HG03135 (cell line): ENCODE results near the gene UNG.
"Not testable (repeated sequence)": the region's sequence is repeated elsewhere in the genome, so short reads cannot be mapped to it uniquely, and the experiment has no call there.

ENCODE experiments used
- ATAC-seq: cut with Tn5 transposase; IDR thresholded peaks from one replicate; pipeline ENCODE4 v1.9.1; 2021; ENCODE audit warnings: mild to moderate bottlenecking, moderate library complexity; ENCODE audit not compliant: unreplicated experiment

The UNG gene

DNA sequence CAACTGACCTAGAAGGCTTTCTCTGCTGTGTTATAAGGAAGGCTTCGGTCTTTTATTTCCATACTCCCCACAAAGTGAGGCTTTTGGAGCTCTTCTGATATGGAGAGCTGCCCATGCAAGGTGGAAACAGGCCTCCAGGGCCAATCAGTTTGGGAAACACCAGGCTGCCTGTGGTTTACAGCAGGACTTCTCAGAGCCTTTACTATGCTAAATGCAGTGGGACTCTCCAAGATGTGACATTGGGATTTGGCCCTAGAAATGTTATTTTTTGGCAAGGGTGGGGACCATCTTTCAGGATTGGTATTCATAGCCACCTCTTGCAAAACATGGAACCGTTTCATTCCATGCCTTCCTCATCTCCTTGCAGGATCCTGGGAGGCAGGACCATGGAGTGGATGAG, 22.7 kb downstream of the UNG start:
- no peak for ATAC-seq

- ATAC-seq, result no peak
These were observed 23.2 kb downstream of the UNG start for GRCh38 chr12:109120557-109120956.

- no peak for ATAC-seq
These were observed 24.0 kb downstream of the UNG start for GRCh38 chr12:109121346-109121880.

GRCh38 chr12:109124878-109125648, 27.7 kb downstream of the UNG start:
- no peak for ATAC-seq

GRCh38 chr12:109125791-109126190, 28.4 kb downstream of the UNG start:
- ATAC-seq, result no peak

- no peak for ATAC-seq
These were observed 29.4 kb downstream of the UNG start for GRCh38 chr12:109126784-109127183.

- no peak for ATAC-seq
These were observed 30.3 kb downstream of the UNG start for GRCh38 chr12:109127533-109128242.

DNA sequence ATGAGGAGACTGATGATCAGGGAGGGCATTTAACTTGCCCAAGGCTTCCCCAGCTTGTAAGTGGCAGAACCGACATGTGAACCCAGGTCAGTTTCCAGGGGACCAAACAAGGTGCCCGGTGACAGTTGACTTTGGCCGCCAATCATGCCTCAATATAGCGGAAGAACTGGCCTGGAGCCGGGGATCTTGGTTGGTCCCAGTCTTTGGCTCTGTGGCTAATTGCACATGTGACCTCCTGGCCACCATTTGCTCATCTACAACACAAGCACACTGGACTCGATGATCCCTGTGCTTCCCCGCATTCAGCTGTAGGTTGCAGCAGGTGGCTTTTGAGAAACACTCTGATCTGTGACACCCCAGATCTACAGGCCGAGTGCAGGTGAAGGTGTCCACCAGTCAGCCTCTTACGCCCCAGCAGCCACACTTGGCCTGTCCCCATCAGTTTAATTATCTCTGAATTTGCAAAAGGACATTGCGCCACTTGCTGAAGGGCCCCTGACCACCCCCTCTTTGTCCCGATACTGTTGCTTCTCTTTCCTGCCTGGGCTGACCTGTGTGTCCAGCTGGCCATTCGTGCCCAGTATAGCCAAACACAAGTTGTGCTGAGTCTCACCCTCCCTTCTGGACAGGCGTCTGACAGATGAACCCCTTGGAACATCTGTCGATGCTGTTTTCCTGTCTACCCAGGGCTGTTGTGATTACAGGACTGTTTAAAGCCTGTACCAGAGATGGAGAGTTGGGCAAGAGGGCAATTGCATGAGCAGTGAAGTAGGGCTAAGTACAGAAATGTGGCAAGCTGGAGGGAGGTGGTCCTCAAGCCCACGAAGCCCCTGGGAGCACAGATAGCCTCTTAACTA, 33.1 kb downstream of the UNG start:
- no peak for ATAC-seq

DNA sequence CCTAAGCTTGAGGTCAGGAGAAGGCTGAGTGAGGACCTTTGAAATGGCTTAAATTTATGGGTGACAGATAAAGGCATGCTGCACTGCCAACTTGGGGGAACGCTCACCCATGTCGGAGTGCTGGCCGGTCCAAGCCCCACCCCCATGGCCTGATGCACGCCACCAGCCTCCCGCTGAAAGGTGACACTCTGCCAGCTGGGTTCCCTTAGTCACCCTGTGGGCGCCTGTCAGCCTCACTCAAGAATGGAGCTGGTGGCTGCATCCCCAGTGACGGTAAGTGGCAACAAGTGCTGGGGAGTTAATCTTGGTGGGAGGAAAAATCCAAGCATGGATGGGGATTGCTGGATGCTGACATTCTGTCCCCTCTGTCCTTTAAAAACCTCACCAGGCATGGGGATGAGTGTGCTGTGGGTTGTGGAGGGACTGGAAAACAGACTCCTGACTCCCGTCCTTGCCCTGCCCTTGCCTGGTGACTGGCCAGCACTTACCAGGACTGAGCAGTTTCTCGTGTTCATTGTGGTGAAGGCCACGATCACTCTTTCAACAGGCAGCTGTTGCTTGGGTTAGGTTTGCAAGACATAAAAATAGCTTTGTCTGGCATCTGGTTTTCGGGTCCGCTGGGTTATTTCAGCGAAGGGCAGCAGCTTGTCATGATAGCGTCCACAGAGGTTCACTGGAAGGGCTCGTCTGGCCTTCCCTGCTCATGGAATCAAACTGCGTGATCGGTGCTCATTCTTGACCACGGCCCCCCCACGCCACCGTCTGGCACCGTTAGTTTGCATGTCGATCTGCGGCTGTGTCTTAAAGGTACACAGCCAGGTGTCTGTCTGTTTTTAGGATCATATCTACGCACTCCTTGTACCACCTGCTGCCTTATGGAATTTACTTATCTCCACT, 34.0 kb downstream of the UNG start:
- ATAC-seq, result no peak

DNA sequence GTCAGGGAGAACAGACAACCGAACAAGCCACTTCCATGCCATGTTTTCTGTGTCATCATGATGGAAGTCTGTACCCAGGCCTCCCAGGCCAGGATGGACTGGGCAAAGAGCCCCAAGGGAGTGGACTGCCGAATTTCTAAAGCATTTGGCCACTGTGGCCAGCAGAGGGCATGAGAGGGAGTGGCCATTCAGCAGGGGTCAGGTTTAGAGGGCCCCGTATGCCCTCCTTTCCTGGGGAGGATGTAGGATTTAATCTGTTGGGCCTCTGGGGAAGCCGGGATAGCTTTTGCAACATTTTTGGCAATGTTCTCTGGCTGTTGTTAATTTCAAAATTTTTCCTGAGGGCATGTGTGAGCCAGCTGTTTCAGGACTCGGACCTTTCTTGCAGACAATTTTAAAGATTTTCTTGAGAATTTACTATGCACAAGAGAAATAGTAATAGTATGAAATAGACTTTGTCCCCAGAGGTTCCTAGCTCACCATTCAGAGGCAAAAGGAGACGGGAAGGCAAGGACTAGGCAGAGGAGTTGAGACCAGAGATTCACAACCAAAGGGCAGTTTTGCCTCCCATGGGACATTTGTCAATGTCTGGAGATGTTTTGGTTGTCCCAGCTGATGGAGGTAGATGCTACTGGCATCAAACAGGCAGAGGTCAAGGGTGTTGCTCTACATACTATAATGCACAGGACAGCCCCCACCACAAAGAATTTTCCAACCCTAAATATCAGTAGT, 37.0 kb downstream of the UNG start:
- no peak for ATAC-seq

GRCh38 chr12:109137055-109137454, 39.7 kb downstream of the UNG start:
- no peak for ATAC-seq

DNA sequence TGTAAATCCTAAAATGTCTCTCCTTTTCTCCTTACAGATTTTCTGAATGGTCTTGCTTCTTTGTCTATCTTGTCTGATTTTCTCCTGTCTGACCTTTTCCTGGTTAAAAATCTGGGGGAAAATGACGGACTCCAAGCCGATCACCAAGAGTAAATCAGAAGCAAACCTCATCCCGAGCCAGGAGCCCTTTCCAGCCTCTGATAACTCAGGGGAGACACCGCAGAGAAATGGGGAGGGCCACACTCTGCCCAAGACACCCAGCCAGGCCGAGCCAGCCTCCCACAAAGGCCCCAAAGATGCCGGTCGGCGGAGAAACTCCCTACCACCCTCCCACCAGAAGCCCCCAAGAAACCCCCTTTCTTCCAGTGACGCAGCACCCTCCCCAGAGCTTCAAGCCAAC, 42.0 kb downstream of the UNG start:
- ATAC-seq, result no peak

DNA sequence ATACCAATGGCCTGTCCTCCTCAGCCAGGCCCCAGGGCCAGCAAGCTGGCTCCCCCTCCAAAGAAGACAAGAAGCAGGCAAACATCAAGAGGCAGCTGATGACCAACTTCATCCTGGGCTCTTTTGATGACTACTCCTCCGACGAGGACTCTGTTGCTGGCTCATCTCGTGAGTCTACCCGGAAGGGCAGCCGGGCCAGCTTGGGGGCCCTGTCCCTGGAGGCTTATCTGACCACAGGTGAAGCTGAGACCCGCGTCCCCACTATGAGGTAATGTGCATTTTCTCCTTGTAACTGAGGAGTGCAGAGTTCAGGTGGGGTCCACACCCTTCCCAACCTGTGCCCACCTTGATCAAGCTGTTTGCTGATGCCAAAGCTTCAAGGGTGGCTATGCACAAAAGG, 42.4 kb downstream of the UNG start:
- no peak for ATAC-seq

- ATAC-seq, result no peak
These were observed 43.2 kb downstream of the UNG start for GRCh38 chr12:109140560-109140959.

GRCh38 chr12:109144224-109144623, 46.8 kb downstream of the UNG start:
- ATAC-seq, result no peak

DNA sequence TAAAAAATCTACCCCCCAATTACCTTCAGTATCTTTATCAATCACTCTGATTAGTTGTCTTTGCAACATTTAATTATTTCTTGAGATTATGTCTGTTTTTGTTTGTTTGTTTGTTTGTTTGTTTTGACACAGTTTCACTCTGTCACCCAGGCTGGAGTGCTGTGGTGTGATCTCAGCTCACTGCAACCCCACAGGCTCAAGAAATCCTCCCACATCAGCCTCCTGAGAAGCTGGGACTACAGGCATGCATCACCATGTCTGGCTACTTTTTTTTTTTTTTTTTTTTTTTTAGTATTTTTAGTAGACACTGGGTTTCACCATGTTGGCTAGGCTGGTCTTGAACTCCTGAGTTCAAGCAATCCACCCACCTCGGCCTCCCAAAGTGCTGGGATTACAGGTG, 49.7 kb downstream of the UNG start:
- ATAC-seq, result not testable (repeated sequence)

- ATAC-seq, result no peak
These were observed 50.6 kb downstream of the UNG start for GRCh38 chr12:109147954-109148353.

DNA sequence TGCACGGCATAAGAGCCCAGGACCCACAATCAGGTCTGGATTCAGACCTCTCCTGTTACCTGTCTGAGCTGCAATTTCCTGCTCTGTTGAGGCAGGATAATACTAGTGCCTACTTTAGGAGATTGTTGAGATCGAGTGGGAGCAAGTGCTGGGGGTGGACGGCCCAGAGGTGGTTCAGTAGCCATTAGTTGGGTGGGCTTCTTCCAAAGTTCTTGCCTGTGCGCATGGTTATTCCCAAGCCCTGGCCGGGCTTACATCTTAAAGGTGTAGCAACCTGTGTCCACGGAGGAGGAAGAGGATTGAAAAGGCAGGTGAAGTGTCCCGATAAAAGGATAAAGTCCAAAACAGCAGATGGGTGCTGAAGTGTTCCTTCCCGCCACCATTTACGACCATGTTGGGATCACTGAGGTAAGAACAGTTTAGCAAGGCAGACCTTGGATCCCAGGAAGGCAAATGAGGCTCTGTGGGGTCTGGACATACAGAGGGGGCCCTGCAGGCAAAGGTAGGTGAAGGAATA, 52.8 kb downstream of the UNG start:
- ATAC-seq, result no peak

DNA sequence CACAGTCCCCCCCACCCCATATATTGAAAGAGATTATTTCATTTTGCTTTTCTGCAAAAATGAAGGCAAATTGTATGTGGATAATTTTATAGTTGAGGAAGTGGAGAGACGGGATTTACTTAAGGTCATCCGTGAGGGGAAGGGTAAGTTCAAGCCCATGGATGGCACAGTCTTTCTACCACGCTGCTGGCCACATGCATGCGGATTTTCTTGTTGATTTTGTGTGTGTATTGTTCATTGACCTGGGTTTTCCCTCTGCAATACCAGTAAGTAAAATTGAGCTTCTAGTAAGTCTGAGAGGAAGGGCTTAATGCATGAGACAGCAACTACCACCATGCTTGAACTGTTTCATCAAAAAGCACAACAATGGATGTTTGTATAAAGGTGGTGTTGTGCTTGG, 54.1 kb downstream of the UNG start:
- no peak for ATAC-seq
